Kidney epithelial cell (primary cell): ENCODE data around the gene FAM118A. TPM values are rescaled to one million over a fixed set of nuclear protein-coding genes. Genes with fewer than 3 reads are reported as not detected.
A peak's percentile ranks its signal among the peaks of the same experiment; 100 is the strongest.

ENCODE experiments used
- DNase-seq: peaks from one replicate; pipeline ENCODE4 v3.0.0-alpha.2; 2010; ENCODE audit warnings: low read depth
- H3K27me3 ChIP-seq: 2 replicates; pipeline ENCODE4 v1.6.0; 2011; ENCODE audit warnings: low read length; ENCODE audit not compliant: control insufficient read depth, insufficient read depth
- H3K36me3 ChIP-seq: 2 replicates; pipeline ENCODE4 v1.5.1; 2011; ENCODE audit warnings: low read length; ENCODE audit not compliant: control insufficient read depth, insufficient read depth
- H3K4me3 ChIP-seq: 2 replicates; pipeline ENCODE4 v1.5.1; 2011; ENCODE audit warnings: low read depth, mild to moderate bottlenecking, control low read depth, low read length
- total RNA-seq: library from RNA; depleted of rRNA; stranded (reverse); fragments of >200 nt; gene quantifications from 2 replicates; pipeline ENCODE4 v1.2.3, GENCODE V29; 2015
- TF ChIP-seq, protein P1 (sequence below): IDR thresholded peaks from 2 replicates; pipeline ENCODE4 v1.5.1; 2011; ENCODE audit warnings: mild to moderate bottlenecking, moderate library complexity, low read length, control low read depth, inconsistent platforms; ENCODE audit not compliant: insufficient read depth, poor library complexity, severe bottlenecking

Gene FAM118A
- total RNA-seq, 1 donor from 2014 or later, result 15.3 TPM

GRCh38 chr22:45305456-45306075 lies 4.2 kb upstream of the FAM118A start:
- H3K27me3 ChIP-seq, result no peaks in the 10 kb centered on the region
- TF ChIP-seq, protein P1, sequence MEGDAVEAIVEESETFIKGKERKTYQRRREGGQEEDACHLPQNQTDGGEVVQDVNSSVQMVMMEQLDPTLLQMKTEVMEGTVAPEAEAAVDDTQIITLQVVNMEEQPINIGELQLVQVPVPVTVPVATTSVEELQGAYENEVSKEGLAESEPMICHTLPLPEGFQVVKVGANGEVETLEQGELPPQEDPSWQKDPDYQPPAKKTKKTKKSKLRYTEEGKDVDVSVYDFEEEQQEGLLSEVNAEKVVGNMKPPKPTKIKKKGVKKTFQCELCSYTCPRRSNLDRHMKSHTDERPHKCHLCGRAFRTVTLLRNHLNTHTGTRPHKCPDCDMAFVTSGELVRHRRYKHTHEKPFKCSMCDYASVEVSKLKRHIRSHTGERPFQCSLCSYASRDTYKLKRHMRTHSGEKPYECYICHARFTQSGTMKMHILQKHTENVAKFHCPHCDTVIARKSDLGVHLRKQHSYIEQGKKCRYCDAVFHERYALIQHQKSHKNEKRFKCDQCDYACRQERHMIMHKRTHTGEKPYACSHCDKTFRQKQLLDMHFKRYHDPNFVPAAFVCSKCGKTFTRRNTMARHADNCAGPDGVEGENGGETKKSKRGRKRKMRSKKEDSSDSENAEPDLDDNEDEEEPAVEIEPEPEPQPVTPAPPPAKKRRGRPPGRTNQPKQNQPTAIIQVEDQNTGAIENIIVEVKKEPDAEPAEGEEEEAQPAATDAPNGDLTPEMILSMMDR, result no peak
- H3K36me3 ChIP-seq, result no peaks in the 10 kb centered on the region
- no peak overlapping the region for H3K4me3 ChIP-seq
- no peak for DNase-seq

DNA sequence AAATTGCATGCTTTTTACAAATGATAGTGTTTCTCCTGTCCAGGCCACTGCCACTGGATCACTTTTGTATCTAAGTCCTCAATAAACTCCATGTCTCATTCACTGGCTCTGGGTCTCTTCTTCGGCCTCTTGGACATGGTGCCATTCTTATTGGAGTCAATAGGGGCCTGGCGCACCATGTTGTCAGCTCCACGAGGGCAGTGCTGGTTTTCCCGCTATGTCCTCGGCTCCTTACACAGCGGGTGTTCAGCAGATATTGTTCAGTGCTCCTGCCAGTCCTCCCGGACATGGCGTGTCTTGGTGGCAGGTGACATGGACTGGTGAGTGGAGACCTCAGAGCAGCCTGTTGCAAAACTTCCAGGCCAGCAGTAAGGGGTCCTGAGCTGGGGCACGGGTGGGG lies 3.6 kb upstream of the FAM118A start:
- Histone ChIP-seq H3K36me3 (no peaks in the 10 kb centered on the region), H3K4me3 (no peak overlapping the region), H3K27me3 (no peaks in the 10 kb centered on the region)
- TF ChIP-seq, protein P1, result no peak
- DNase-seq, result no peak

GRCh38 chr22:45308391-45308956 lies 1.3 kb upstream of the FAM118A start:
- TF ChIP-seq, protein P1, result no peak
- no peak overlapping the region for H3K4me3 ChIP-seq

DNA sequence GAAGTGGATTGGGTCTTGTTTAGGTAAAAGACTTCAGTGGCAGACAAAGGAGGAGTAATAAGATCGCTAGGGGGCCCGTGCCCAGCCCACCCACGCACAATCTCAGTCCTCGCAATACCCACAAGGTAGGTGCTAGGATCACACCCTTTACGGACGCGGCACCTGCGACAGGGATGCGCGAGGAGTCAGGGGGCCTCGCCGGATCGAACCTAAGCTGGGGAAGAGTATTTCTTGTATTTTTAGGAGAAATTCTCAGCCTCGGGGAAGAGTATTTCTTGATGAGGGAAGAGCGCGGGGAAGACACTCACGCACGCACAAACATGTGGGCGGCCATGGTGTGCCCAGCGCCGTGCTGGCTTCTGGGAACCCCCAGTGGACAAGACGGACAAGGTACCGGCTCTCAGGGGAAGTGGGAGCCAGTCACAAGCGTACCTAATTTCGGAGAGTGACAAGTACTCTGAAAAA lies 745 bp upstream of the FAM118A start:
- TF ChIP-seq, protein P1, result no peak
- no peaks in the 10 kb centered on the region for H3K27me3 ChIP-seq
- no peaks in the 10 kb centered on the region for H3K36me3 ChIP-seq
- peak overlapping the region; percentile 44 for H3K4me3 ChIP-seq
- DNase-seq, result no peak

More at GRCh38 chr22:45308391-45308956, 1.3 kb upstream of the FAM118A start:
- Histone ChIP-seq H3K27me3 (no peaks in the 10 kb centered on the region), H3K36me3 (no peaks in the 10 kb centered on the region)
- DNase-seq, result no peak

GRCh38 chr22:45310331-45310976 lies 720 bp downstream of the FAM118A start:
- DNase-seq, result no peak
- H3K36me3 ChIP-seq, result no peaks in the 10 kb centered on the region
- H3K4me3 ChIP-seq, result peak overlapping the region; percentile 90
- TF ChIP-seq, protein P1, result no peak
- no peaks in the 10 kb centered on the region for H3K27me3 ChIP-seq
